SK-N-MC (cell line): Measurements from ENCODE around the gene CD34.

ENCODE experiments used
- EZH2 ChIP-seq: fragments of 200-600 bp; sonication (generic); IDR thresholded peaks from one replicate; pipeline ENCODE4 v1.6.1; 2017; ENCODE audit warnings: antibody characterized with exemption
- FOXP2 ChIP-seq: optimal IDR thresholded peaks from 2 replicates; pipeline ENCODE3; 2011; ENCODE audit warnings: mild to moderate bottlenecking, moderate library complexity; ENCODE audit not compliant: insufficient read depth; ENCODE audit errors: extremely low read length, control extremely low read depth
- POLR2AphosphoS5 ChIP-seq: IDR thresholded peaks from 2 replicates; pipeline ENCODE4 v1.6.1; 2012; ENCODE audit warnings: mild to moderate bottlenecking, low read depth, low read length, borderline replicate concordance

GRCh38 chr1:207848234-207848633 lies 62.7 kb downstream of the CD34 start:
- TF ChIP-seq EZH2, result no peak
- no peak for TF ChIP-seq POLR2AphosphoS5
- no peak for TF ChIP-seq FOXP2
